NCI-H187 (cell line): ENCODE results near the gene EAF1.
A peak's percentile ranks its signal among the peaks of the same experiment; 100 is the strongest.
"Not testable (repeated sequence)": the region's sequence is repeated elsewhere in the genome, so short reads cannot be mapped to it uniquely, and the experiment has no call there.

Source experiments
- DNase-seq, 2 experiments: peaks; one replicate each; lab custom pipeline; 2025; lab: John Stamatoyannopoulos, UW

The EAF1 gene

GRCh38 chr3:15427182-15427880, at the start of gene EAF1, which contains the start of gene METTL6:
EAF1 (plus strand) TSS chr3:15427598; CDS start chr3:15427780, 182 bp downstream.
METTL6 (minus strand) TSS chr3:15427544; CDS start chr3:15426511, 1,033 bp downstream.
- DNase-seq: peak; percentile 9 to 39

GRCh38 chr3:15377961-15378791, 49.2 kb upstream of the EAF1 start:
- DNase-seq: peak; percentile 37 to 58

- DNase-seq: no peak
Observed at GRCh38 chr3:15380980-15381890, 46.2 kb upstream of the EAF1 start.

GRCh38 chr3:15382405-15382923, 44.9 kb upstream of the EAF1 start:
- DNase-seq: no peak

- DNase-seq: no peak
Observed at GRCh38 chr3:15384510-15385237, 42.7 kb upstream of the EAF1 start.

GRCh38 chr3:15385238-15385695, 42.1 kb upstream of the EAF1 start:
- DNase-seq: not testable (repeated sequence)

- DNase-seq: no peak
Observed at GRCh38 chr3:15385901-15386653, 41.3 kb upstream of the EAF1 start.

- not testable (repeated sequence) for DNase-seq
Observed at GRCh38 chr3:15386654-15386955, 40.8 kb upstream of the EAF1 start.

GRCh38 chr3:15387171-15387581, 40.2 kb upstream of the EAF1 start:
- no peak for DNase-seq

- no peak for DNase-seq
Observed at GRCh38 chr3:15387735-15388134, 39.7 kb upstream of the EAF1 start.

- DNase-seq: not testable (repeated sequence)
Observed at GRCh38 chr3:15388335-15388734, 39.1 kb upstream of the EAF1 start.

- DNase-seq: no peak
Observed at GRCh38 chr3:15390460-15390859, 36.9 kb upstream of the EAF1 start.

GRCh38 chr3:15391007-15391406, 36.4 kb upstream of the EAF1 start:
- DNase-seq: no peak

GRCh38 chr3:15393252-15393651, 34.1 kb upstream of the EAF1 start:
- not testable (repeated sequence) for DNase-seq

- not testable (repeated sequence) for DNase-seq
Observed at GRCh38 chr3:15398731-15399133, 28.7 kb upstream of the EAF1 start.

GRCh38 chr3:15399970-15400369, 27.4 kb upstream of the EAF1 start:
- no peak for DNase-seq

GRCh38 chr3:15401936-15402335, 25.5 kb upstream of the EAF1 start:
- DNase-seq: no peak

GRCh38 chr3:15403495-15403894, 23.9 kb upstream of the EAF1 start:
- no peak for DNase-seq

- DNase-seq: no peak
Observed at GRCh38 chr3:15403965-15404364, 23.4 kb upstream of the EAF1 start.

- no peak for DNase-seq
Observed at GRCh38 chr3:15404767-15405166, 22.6 kb upstream of the EAF1 start.
